MM.1S (cell line): Measurements from ENCODE around the gene FAIM2.
A peak's percentile ranks its signal among the peaks of the same experiment; 100 is the strongest.

Experiments used
- DNase-seq: peaks from one replicate; pipeline ENCODE4 v3.0.0-alpha.2; 2015
- H2AFZ ChIP-seq: fragments of 300-600 bp; sonication (generic); 2 replicates; pipeline ENCODE4 v1.6.0; 2016; ENCODE audit warnings: antibody characterized with exemption, low read length
- H3F3A ChIP-seq: fragments of 300-600 bp; sonication (generic); 2 replicates; pipeline ENCODE4 v1.6.1; 2016; ENCODE audit warnings: mild to moderate bottlenecking, antibody characterized with exemption, low read length, moderate library complexity, mixed read lengths; ENCODE audit not compliant: insufficient read depth
- H3K27ac ChIP-seq: fragments of 300-600 bp; sonication (generic); 2 replicates; pipeline ENCODE4 v1.5.1; 2016; ENCODE audit warnings: mild to moderate bottlenecking, low read length
- H3K27me3 ChIP-seq: fragments of 300-600 bp; sonication (generic); replicated peaks from 2 replicates; pipeline ENCODE4 v1.6.0; 2016; ENCODE audit warnings: low read length; ENCODE audit not compliant: insufficient read depth
- H3K36me3 ChIP-seq: fragments of 300-600 bp; sonication (generic); replicated peaks from 2 replicates; pipeline ENCODE4 v1.6.1; 2016; ENCODE audit warnings: mild to moderate bottlenecking, low read length, mixed read lengths; ENCODE audit not compliant: insufficient read depth
- H3K4me1 ChIP-seq: fragments of 300-600 bp; sonication (generic); 2 replicates; pipeline ENCODE4 v1.6.1; 2016; ENCODE audit warnings: low read length, mixed read lengths
- H3K4me2 ChIP-seq: fragments of 300-600 bp; sonication (generic); 2 replicates; pipeline ENCODE4 v1.6.0; 2016; ENCODE audit warnings: low read depth, low read length
- H3K4me3 ChIP-seq: fragments of 300-600 bp; sonication (generic); 2 replicates; pipeline ENCODE4 v1.5.1; 2016; ENCODE audit warnings: low read length, mixed read lengths
- H3K79me2 ChIP-seq: fragments of 300-600 bp; sonication (generic); 2 replicates; pipeline ENCODE4 v1.6.1; 2016; ENCODE audit warnings: mixed run types, low read length, mixed read lengths
- H3K9ac ChIP-seq: fragments of 300-600 bp; sonication (generic); 2 replicates; pipeline ENCODE4 v1.6.1; 2016; ENCODE audit warnings: low read length, mixed read lengths
- H3K9me2 ChIP-seq: fragments of 300-600 bp; sonication (generic); replicated peaks from 2 replicates; pipeline ENCODE4 v1.6.1; 2016; ENCODE audit warnings: mild to moderate bottlenecking, low read length, mixed read lengths; ENCODE audit not compliant: insufficient read depth
- H3K9me3 ChIP-seq: fragments of 300-600 bp; sonication (generic); replicated peaks from 2 replicates; pipeline ENCODE4 v1.6.1; 2016; ENCODE audit warnings: mild to moderate bottlenecking, low read length, mixed read lengths; ENCODE audit not compliant: insufficient read depth
- H4K20me1 ChIP-seq: fragments of 300-600 bp; sonication (generic); 2 replicates; pipeline ENCODE4 v1.6.1; 2016; ENCODE audit warnings: mild to moderate bottlenecking, low read length, moderate library complexity, mixed read lengths; ENCODE audit not compliant: insufficient read depth
- EZH2 ChIP-seq: fragments of 300-600 bp; sonication (generic); optimal IDR thresholded peaks from 2 replicates; pipeline ENCODE3; 2017; ENCODE audit warnings: low read depth, mild to moderate bottlenecking, antibody characterized with exemption, low read length, mixed read lengths
- EZH2phosphoT487 ChIP-seq: fragments of 300-600 bp; sonication (generic); IDR thresholded peaks from 2 replicates; pipeline ENCODE4 v1.6.1; 2018; ENCODE audit warnings: antibody characterized with exemption, low read length
- TF ChIP-seq, protein P1 (sequence below): fragments of 300-600 bp; sonication (generic); IDR thresholded peaks from 2 replicates; pipeline ENCODE4 v1.5.1; 2016; ENCODE audit warnings: antibody characterized with exemption, low read length, mixed read lengths

FAIM2 gene

DNA sequence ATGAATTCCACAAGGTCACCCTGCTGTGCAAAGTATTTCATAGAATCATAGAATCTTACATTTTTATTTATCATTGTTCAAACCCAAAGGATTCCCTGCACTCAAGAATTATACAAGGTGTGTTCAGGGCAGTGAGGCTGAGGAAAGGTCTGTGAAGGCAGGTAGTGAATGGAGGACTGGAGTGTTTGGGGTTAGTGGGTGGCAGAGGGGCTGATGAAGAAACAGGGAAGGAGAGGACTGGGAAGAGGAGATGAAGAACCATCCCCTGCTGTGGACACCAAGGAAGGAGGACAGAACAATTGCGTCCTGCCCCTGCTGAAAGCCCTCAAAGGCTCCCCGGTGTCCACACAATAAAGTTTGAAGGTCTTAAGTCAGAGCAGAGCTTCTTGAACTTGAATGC lies 50.0 kb downstream of the FAIM2 start:
- no peaks in the 10 kb centered on the region for H3K9me3 ChIP-seq
- H3K27me3 ChIP-seq, result no peaks in the 10 kb centered on the region
- no peak overlapping the region for H3K4me2 ChIP-seq
- H3K9me2 ChIP-seq, result no peaks in the 10 kb centered on the region
- TF ChIP-seq, protein P1, sequence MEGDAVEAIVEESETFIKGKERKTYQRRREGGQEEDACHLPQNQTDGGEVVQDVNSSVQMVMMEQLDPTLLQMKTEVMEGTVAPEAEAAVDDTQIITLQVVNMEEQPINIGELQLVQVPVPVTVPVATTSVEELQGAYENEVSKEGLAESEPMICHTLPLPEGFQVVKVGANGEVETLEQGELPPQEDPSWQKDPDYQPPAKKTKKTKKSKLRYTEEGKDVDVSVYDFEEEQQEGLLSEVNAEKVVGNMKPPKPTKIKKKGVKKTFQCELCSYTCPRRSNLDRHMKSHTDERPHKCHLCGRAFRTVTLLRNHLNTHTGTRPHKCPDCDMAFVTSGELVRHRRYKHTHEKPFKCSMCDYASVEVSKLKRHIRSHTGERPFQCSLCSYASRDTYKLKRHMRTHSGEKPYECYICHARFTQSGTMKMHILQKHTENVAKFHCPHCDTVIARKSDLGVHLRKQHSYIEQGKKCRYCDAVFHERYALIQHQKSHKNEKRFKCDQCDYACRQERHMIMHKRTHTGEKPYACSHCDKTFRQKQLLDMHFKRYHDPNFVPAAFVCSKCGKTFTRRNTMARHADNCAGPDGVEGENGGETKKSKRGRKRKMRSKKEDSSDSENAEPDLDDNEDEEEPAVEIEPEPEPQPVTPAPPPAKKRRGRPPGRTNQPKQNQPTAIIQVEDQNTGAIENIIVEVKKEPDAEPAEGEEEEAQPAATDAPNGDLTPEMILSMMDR, result no peak
- TF ChIP-seq EZH2phosphoT487 (no peak), EZH2 (no peak)
- H3K79me2 ChIP-seq, result no peaks in the 10 kb centered on the region
- no peak overlapping the region for H2AFZ ChIP-seq
- DNase-seq, result no peak
- no peak overlapping the region for H3K27ac ChIP-seq
- H3K4me1 ChIP-seq, result peaks cover 7% of the 10 kb centered on the region; the same call in 1 of the 2 replicates
- no peaks in the 10 kb centered on the region for H3K36me3 ChIP-seq
- H3K9ac ChIP-seq, result no peak overlapping the region
- H3F3A ChIP-seq, result peaks cover 7% of the 10 kb centered on the region
- no peaks in the 10 kb centered on the region for H4K20me1 ChIP-seq
- H3K4me3 ChIP-seq, result no peak overlapping the region

DNA sequence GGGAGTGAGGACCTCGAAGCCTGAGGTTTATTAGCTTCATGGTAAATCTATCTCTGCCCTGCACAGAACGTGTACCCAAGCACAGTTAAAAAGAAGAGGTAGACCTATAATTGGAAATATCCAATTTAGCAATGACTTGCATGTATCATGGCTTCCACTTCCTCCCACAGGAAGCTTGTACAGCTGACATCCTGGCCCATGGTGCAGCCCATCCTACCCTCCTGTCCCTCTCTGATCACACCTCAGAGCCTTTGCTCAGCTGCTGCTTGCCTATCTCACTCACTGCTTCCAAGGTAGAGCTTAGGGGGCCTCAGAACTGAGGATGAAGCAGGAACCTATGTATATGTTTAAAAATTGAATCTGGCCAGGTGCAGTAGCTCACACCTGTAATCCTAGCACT lies 56.5 kb downstream of the FAIM2 start:
- Histone ChIP-seq H4K20me1 (no peaks in the 10 kb centered on the region), H3K27ac (no peak overlapping the region), H3K4me3 (no peak overlapping the region), H3K9me3 (no peaks in the 10 kb centered on the region), H3F3A (peaks cover 16% of the 10 kb centered on the region), H2AFZ (peak overlapping the region; percentile 10), H3K4me1 (peaks cover 20% of the 10 kb centered on the region), H3K36me3 (no peaks in the 10 kb centered on the region), H3K4me2 (peak overlapping the region; percentile 17; the same call in 1 of the 2 replicates), H3K79me2 (peaks cover 5% of the 10 kb centered on the region), H3K9ac (no peak overlapping the region), H3K27me3 (0 out of 2 replicates have a peak, but pooled peaks cover 2% of the 10 kb centered on the region), H3K9me2 (no peaks in the 10 kb centered on the region)
- TF ChIP-seq, protein P1, result no peak
- TF ChIP-seq EZH2, result no peak
- TF ChIP-seq EZH2phosphoT487, result no peak
- DNase-seq, result peak; percentile 36

DNA sequence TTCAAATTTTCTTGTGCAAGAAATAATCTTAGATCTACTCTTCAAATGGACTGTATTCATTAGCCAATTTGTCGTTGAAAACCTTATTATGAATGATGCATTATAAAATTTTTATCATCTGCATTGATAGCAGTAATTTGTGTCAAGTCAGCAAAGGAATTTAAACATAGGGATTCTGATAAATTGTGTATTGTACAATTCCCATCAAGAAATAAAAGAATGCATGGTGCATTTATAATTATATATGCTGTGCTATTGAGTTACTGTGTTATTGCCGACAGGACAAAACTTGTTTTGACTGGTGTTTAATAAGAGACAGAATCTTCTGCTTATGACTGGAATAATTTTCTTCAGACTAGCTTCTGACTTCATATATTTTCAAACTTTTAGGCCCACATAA lies 57.7 kb downstream of the FAIM2 start:
- H3K27ac ChIP-seq, result no peak overlapping the region
- no peaks in the 10 kb centered on the region for H4K20me1 ChIP-seq
- peaks cover 23% of the 10 kb centered on the region for H3K4me1 ChIP-seq
- no peaks in the 10 kb centered on the region for H3K9me2 ChIP-seq
- no peak overlapping the region for H3K4me2 ChIP-seq
- H3K27me3 ChIP-seq, result 0 out of 2 replicates have a peak, but pooled peaks cover 2% of the 10 kb centered on the region
- no peak overlapping the region for H2AFZ ChIP-seq
- peaks cover 21% of the 10 kb centered on the region for H3F3A ChIP-seq
- H3K9ac ChIP-seq, result no peak overlapping the region
- peaks cover 12% of the 10 kb centered on the region for H3K79me2 ChIP-seq
- no peak overlapping the region for H3K4me3 ChIP-seq
- H3K9me3 ChIP-seq, result no peaks in the 10 kb centered on the region
- no peak for DNase-seq
- TF ChIP-seq EZH2, result no peak
- TF ChIP-seq, protein P1, result no peak
- TF ChIP-seq EZH2phosphoT487, result no peak
- no peaks in the 10 kb centered on the region for H3K36me3 ChIP-seq
